Measurements from ENCODE around the gene DUSP22. TPM values are rescaled to one million over a fixed set of nuclear protein-coding genes. Genes with fewer than 3 reads are reported as not detected.

Gene DUSP22
- total RNA-seq, 4 donors from 2014 or later, result 34.7 to 75.9 (median 48.5) TPM

DNA sequence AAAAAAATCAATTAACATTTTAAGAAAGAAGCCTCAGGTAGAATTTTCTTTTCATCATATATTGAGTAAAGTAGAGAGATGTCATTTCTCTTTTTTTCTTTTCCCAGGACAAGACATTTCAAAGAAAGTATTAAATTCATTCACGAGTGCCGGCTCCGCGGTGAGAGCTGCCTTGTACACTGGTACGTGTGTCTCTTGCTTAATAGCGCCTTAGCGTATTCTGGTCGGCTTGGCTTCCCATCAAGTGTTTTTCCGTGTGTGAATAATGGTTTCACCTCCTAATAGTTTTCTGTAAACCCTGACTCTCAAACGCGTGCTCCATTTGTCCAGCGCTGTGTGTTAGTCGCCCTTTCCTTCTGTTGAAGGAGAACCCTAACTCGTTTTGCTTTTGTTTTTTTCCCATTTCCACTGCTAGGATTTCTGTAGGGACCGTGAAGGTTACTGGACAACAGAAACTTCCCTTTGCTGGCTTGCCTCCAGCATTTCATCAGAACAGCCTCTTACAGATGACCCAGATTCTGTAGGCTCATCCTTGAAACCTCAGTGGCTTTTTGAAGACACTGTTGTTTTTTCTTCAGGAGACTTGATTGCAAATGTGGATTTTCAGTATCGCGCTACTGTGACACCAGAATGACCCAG lies 53.6 kb downstream of the DUSP22 start:
- H3K36me3 ChIP-seq, result peaks cover 0 to 18% (median 0%) of the 10 kb centered on the region in 3 donors
- no peaks in the 10 kb centered on the region for H3K27me3 ChIP-seq
- no peaks in the 10 kb centered on the region for H3K9me3 ChIP-seq
- H3K4me1 ChIP-seq, result peaks cover 0 to 18% (median 6%) of the 10 kb centered on the region in 4 donors
- DNase-seq, result peak in 1 of 3 donors; percentile 22
- H3K27ac ChIP-seq, result no peak overlapping the region
- no peak overlapping the region for H3K4me3 ChIP-seq
- TF ChIP-seq, protein P1, sequence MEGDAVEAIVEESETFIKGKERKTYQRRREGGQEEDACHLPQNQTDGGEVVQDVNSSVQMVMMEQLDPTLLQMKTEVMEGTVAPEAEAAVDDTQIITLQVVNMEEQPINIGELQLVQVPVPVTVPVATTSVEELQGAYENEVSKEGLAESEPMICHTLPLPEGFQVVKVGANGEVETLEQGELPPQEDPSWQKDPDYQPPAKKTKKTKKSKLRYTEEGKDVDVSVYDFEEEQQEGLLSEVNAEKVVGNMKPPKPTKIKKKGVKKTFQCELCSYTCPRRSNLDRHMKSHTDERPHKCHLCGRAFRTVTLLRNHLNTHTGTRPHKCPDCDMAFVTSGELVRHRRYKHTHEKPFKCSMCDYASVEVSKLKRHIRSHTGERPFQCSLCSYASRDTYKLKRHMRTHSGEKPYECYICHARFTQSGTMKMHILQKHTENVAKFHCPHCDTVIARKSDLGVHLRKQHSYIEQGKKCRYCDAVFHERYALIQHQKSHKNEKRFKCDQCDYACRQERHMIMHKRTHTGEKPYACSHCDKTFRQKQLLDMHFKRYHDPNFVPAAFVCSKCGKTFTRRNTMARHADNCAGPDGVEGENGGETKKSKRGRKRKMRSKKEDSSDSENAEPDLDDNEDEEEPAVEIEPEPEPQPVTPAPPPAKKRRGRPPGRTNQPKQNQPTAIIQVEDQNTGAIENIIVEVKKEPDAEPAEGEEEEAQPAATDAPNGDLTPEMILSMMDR (IDR thresholded peaks at IDR 0.05), result no peak

DNA sequence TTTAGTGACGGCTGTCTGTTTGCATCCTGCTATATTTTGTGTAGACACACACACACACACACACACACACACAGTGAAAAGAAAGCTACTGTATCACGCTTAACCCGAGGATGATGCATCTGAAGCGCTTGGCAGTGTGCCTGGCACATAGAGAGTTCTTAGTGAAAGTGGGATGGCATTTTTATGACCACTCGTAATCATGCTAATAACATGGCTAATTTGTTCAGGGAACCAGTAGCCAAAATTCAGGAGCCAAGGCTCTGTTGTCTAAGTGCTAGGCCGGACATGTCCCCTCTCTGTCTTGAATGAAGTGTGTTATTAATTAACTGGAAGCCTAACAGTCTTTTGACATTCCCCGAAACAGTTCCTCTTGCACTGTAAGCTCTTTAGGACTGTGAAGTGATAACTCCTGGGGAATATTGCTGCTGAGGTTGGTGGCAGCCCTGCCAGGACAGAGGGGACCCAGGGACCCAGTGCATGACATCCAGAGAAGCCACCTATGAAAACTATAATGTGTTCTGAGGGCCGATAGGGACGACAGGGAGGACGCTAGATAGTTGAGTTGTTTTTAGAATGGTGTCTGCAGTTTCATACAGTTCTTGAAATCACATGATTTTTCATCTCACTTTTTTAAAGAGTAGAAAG lies 54.2 kb downstream of the DUSP22 start:
- H3K27ac ChIP-seq, result peak overlapping the region in 1 of 4 donors; percentile 55
- H3K9me3 ChIP-seq, result no peaks in the 10 kb centered on the region
- H3K27me3 ChIP-seq, result no peaks in the 10 kb centered on the region
- DNase-seq, result no peak
- H3K4me3 ChIP-seq, result no peak overlapping the region
- H3K36me3 ChIP-seq, result peaks cover 0 to 25% (median 0%) of the 10 kb centered on the region in 3 donors
- TF ChIP-seq POLR2A (IDR thresholded peaks at IDR 0.05), result no peak
- TF ChIP-seq, protein P1 (IDR thresholded peaks at IDR 0.05), result no peak
- H3K4me1 ChIP-seq, result peaks cover 0 to 14% (median 3%) of the 10 kb centered on the region in 4 donors

DNA sequence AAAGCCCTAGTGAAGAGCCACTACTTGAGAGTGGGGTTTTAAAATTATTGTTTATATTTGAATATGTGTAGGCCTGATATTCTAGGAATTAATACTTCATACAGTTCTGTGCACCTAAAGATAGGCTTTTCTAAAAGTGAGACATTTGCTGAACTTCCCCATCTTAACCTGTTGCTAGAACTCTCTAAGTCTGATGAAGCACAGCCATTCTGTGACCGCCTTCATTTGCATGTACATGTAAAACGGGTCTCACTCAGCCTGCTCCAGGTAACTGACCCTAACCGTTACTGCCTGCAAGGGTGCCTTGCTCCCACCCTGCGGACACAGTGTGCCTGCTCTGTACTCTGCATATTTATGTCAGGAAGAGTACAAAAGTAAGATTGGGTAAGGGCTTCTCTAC lies 54.9 kb downstream of the DUSP22 start:
- Histone ChIP-seq H3K27me3 (no peaks in the 10 kb centered on the region), H3K4me3 (no peak overlapping the region), H3K36me3 (peaks cover 0 to 28% (median 0%) of the 10 kb centered on the region in 3 donors), H3K9me3 (no peaks in the 10 kb centered on the region), H3K4me1 (peaks cover 0 to 9% (median under 1%) of the 10 kb centered on the region in 4 donors), H3K27ac (peak overlapping the region in 1 of 4 donors; percentile 55)
- TF ChIP-seq, protein P1 (IDR thresholded peaks at IDR 0.05), result peak in 1 of 6 experiments; percentile 27
- TF ChIP-seq POLR2A (IDR thresholded peaks at IDR 0.05), result no peak
- peak in 2 of 3 donors; percentile 85 to 86 for DNase-seq

DNA sequence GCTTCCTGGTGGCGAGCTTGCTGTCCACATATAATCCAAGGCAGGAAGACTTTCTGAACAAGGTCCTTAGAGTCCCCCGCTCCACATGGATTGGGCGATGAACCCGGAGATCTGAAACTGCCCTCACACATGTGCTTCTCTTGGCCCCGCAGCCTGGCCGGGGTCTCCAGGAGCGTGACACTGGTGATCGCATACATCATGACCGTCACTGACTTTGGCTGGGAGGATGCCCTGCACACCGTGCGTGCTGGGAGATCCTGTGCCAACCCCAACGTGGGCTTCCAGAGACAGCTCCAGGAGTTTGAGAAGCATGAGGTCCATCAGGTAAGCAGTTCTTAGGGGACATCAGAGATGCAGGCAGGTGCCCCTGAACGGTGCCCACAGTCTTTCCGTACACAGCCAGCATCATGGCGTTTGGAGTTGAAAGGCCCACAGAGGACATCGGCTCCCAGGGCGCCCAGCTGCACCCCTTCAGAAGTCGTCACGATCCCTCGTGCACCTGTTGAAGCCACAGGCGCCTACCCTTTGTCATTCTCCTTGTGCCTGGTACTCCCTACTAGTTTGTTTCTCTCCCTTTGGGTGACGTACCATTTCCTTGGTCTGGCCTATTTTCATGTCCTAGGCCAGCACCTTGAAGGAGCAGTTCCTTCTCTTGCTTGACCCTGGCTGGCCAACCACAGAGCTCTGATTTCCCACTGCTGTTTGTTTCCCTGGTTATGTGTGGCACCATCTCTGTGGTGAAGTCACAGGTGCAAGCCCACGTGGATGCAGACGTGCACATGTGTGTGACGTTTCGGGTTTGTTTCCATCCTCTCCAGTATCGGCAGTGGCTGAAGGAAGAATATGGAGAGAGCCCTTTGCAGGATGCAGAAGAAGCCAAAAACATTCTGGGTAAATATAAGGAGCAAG lies 55.9 kb downstream of the DUSP22 start:
- Histone ChIP-seq H3K4me3 (no peak overlapping the region), H3K27ac (peak overlapping the region in 1 of 4 donors; percentile 43), H3K27me3 (no peaks in the 10 kb centered on the region), H3K4me1 (peaks cover 0 to 5% (median 0%) of the 10 kb centered on the region in 4 donors), H3K9me3 (no peaks in the 10 kb centered on the region), H3K36me3 (peaks cover 0 to 28% (median 0%) of the 10 kb centered on the region in 3 donors)
- TF ChIP-seq POLR2A (IDR thresholded peaks at IDR 0.05), result no peak
- TF ChIP-seq, protein P1 (IDR thresholded peaks at IDR 0.05), result no peak
- DNase-seq, result no peak

DNA sequence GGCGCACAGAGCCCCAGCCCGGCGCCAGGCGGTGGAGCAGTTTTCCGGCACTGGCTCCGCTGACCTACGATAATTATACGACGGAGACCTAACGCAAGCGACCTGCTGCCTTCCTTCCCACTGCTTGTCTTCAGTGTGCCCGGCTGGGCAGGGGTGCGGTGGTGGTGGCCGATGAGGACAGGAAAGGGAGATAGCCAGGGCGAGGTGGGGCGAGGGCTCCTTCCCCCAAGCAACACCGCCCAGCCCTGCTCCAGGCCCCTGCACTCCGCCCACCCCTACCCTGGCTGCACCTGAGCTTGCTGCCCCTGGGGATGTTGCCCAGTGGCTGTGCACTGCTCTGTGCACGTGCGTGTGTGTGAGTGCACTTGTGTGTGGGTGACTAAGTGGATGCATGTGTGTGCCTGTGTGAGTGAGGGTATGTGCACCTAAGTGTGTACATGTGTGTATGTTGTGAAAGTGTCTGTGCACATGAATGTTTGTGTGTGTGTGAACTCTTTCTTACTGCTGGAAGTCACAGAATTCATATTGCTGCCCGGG lies 56.6 kb downstream of the DUSP22 start:
- no peaks in the 10 kb centered on the region for H3K9me3 ChIP-seq
- H3K4me3 ChIP-seq, result no peak overlapping the region
- no peak for DNase-seq
- H3K27me3 ChIP-seq, result no peaks in the 10 kb centered on the region
- H3K27ac ChIP-seq, result no peak overlapping the region
- peaks cover 0 to 5% (median 0%) of the 10 kb centered on the region in 4 donors for H3K4me1 ChIP-seq
- TF ChIP-seq, protein P1 (IDR thresholded peaks at IDR 0.05), result no peak
- no peak for TF ChIP-seq POLR2A (IDR thresholded peaks at IDR 0.05)
- H3K36me3 ChIP-seq, result peaks cover 0 to 28% (median 0%) of the 10 kb centered on the region in 3 donors

All from Peyer's patch (tissue), 4 donors.